Measurements from ENCODE around the gene HS6ST3.

DNA sequence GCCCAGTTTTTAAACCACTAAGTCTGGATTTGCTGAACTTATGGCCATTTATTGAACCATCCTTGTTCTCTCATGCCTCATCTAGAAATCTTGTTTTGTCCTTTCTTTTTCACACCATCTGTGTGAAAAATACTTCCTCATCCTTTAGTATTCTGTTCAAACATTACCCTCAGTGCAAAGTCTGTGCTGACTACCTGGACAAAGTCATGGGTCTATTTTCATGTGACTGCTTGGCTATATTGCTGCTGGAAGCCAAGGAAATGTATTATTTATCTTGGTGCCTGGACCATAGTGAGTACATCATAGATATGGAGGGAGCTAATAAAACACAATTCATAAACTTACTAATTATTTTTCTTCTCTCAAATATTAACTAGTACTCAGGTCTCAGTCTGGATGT, 591.9 kb downstream of the HS6ST3 start:
- TF ChIP-seq, protein P1, sequence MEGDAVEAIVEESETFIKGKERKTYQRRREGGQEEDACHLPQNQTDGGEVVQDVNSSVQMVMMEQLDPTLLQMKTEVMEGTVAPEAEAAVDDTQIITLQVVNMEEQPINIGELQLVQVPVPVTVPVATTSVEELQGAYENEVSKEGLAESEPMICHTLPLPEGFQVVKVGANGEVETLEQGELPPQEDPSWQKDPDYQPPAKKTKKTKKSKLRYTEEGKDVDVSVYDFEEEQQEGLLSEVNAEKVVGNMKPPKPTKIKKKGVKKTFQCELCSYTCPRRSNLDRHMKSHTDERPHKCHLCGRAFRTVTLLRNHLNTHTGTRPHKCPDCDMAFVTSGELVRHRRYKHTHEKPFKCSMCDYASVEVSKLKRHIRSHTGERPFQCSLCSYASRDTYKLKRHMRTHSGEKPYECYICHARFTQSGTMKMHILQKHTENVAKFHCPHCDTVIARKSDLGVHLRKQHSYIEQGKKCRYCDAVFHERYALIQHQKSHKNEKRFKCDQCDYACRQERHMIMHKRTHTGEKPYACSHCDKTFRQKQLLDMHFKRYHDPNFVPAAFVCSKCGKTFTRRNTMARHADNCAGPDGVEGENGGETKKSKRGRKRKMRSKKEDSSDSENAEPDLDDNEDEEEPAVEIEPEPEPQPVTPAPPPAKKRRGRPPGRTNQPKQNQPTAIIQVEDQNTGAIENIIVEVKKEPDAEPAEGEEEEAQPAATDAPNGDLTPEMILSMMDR (IDR thresholded peaks at IDR 0.05; ENCODE audit: low read depth, low read length, poor library complexity, severe bottlenecking): no peak
- TF ChIP-seq EZH2phosphoT487 (IDR thresholded peaks at IDR 0.05; ENCODE audit: borderline replicate concordance, low read length): no peak

Measured in DOHH2 (cell line).